ENCODE results near the gene RNFT2.

- TF ChIP-seq CTCF (IDR thresholded peaks at IDR 0.05) (no peak), POLR2A (IDR thresholded peaks at IDR 0.05) (no peak)
These were observed 33.5 kb downstream of the RNFT2 start for GRCh38 chr12:116771651-116772050.

All from lower leg skin (tissue), 3 donors.